GM12892 (cell line): Measurements from ENCODE around the gene CPXM2.

ENCODE experiments used
- POLR2A ChIP-seq: IDR thresholded peaks from 2 replicates; pipeline ENCODE4 v1.6.1; 2011; ENCODE audit warnings: low read depth, low read length, control low read depth
- POLR2AphosphoS5 ChIP-seq: IDR thresholded peaks from 2 replicates; pipeline ENCODE4 v1.6.1; 2011; ENCODE audit warnings: low read depth, low read length, control low read depth
- TAF1 ChIP-seq: IDR thresholded peaks from 2 replicates; pipeline ENCODE4 v1.6.1; 2011; ENCODE audit warnings: low read depth, mild to moderate bottlenecking, control low read depth, low read length, borderline replicate concordance

- TF ChIP-seq POLR2A = no peak
- TF ChIP-seq POLR2AphosphoS5 = no peak
- no peak for TF ChIP-seq TAF1
These were observed 35.0 kb upstream of the CPXM2 start for GRCh38 chr10:123926401-123927264.
